Sigmoid colon (tissue), 7 donors: ENCODE results near the gene CSNK1A1. TPM values are rescaled to one million over a fixed set of nuclear protein-coding genes. Genes with fewer than 3 reads are reported as not detected.

Experiments used
- DNase-seq: peaks from one replicate; pipeline ENCODE4 v3.0.0-alpha.2; 2019
- H3K27ac ChIP-seq, 4 donors: fragments of 200-600 bp; sonication (generic); one replicate each; pipeline ENCODE4 v1.5.1; 2016 to 2019; ENCODE audit warnings: mild to moderate bottlenecking in 1 of 4
- H3K27me3 ChIP-seq, 3 donors: fragments of 200-600 bp; sonication (generic); one replicate each; pipeline ENCODE4 v1.5.1; 2019; ENCODE audit warnings: mild to moderate bottlenecking in 1 of 3
- H3K36me3 ChIP-seq, 4 donors: fragments of 200-600 bp; sonication (generic); one replicate each; pipeline ENCODE4 v1.5.1; 2016 to 2019
- H3K4me1 ChIP-seq, 4 donors: fragments of 200-600 bp; sonication (generic); one replicate each; pipeline ENCODE4 v1.5.1; 2017 to 2019
- H3K4me3 ChIP-seq, 4 donors: fragments of 200-600 bp; sonication (generic); one replicate each; pipeline ENCODE4 v1.5.1; 2017 to 2019; ENCODE audit warnings: mild to moderate bottlenecking in 2 of 4, moderate library complexity in 1 of 4
- H3K9me3 ChIP-seq, 4 donors: fragments of 200-600 bp in 3 of 4; sonication (generic) in 3 of 4; one replicate each; pipeline versions ENCODE4 v1.5.1 to v1.6.1; 2013 to 2019
- EP300 ChIP-seq, 4 donors: sonication (generic); formaldehyde crosslinking; IDR thresholded peaks; one replicate each; pipeline ENCODE4 v1.6.1; 2017; ENCODE audit warnings: antibody characterized with exemption in 4 of 4
- POLR2A ChIP-seq, 2 donors: fragments of 450-650 bp; IDR thresholded peaks; one replicate each; pipeline ENCODE4 v1.6.1; 2016; ENCODE audit warnings: antibody characterized with exemption in 2 of 2, mild to moderate bottlenecking in 2 of 2, moderate library complexity in 2 of 2
- POLR2AphosphoS5 ChIP-seq, 4 donors: sonication (generic); formaldehyde crosslinking; IDR thresholded peaks; one replicate each; pipeline ENCODE4 v1.6.1; 2017; ENCODE audit warnings: antibody characterized with exemption in 4 of 4
- WGBS, 2 donors: extraction: QIAGEN DNeasy Blood & Tissue Kit; methylation state at CpG; one replicate each; pipeline ENCODE4 v1.1.7; 2013; 5-methylcytosine and 5-hydroxymethylcytosine counted together
- intact Hi-C: fragments of 100-400 bp; cut with DNase I; formaldehyde crosslinking; loops from one replicate; pipeline ENCODE4 v1.15.1; 2023
- polyA plus RNA-seq, 3 donors: library from polyadenylated mRNA; stranded (reverse); fragments of 200-250 nt; gene quantifications; one replicate each; pipeline ENCODE4 v1.2.3, GENCODE V29; 2013
- total RNA-seq, 4 donors: library from RNA; depleted of rRNA; stranded (reverse); fragments of >200 nt; gene quantifications; one replicate each; pipeline ENCODE4 v1.1.0, GENCODE V29; 2016
- TF ChIP-seq, protein P1 (sequence below), 4 experiments: fragments of 450-650 bp in 3 of 4; fragments of 200-600 bp in 1 of 4; IDR thresholded peaks; one replicate each; pipeline ENCODE4 v1.5.1; 2016 to 2019; ENCODE audit warnings: antibody characterized with exemption in 4 of 4, mild to moderate bottlenecking in 3 of 4, moderate library complexity in 2 of 4
- donor health status: healthy with polysubstance abuse.
- donor health status: Bipolar disorder and iron deficiency.
- donor health status: healthy.

The CSNK1A1 gene
- total and polyA plus RNA-seq, 7 donors = 85.3 to 298 (median 214) TPM

DNA sequence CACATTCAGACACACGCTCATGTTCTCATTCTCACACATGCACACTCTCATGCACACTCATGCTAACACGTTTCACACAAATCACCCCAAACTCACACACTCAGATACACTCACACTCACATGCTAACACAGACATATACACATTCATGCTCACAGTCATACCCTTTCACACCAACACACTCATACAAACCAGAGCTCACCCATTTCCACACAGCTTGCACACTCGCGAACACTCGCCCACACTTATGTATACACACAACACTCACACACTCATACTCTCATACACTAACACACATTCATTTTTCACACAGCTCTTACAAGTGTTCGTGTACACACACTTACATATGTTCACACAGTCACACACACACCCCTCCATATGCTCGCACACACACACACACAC is 108.0 kb downstream of the CSNK1A1 start:
- intact Hi-C loops = loop anchor here (1.0 to 2.0 kb wide), 2 partner anchors 110 to 121 kb away; no protein-coding TSS in a partner anchor
- no peak for TF ChIP-seq POLR2A (IDR thresholded peaks at IDR 0.05)
- no peak for TF ChIP-seq EP300 (IDR thresholded peaks at IDR 0.05)
- TF ChIP-seq POLR2AphosphoS5 (IDR thresholded peaks at IDR 0.05) = no peak
- TF ChIP-seq, protein P1, sequence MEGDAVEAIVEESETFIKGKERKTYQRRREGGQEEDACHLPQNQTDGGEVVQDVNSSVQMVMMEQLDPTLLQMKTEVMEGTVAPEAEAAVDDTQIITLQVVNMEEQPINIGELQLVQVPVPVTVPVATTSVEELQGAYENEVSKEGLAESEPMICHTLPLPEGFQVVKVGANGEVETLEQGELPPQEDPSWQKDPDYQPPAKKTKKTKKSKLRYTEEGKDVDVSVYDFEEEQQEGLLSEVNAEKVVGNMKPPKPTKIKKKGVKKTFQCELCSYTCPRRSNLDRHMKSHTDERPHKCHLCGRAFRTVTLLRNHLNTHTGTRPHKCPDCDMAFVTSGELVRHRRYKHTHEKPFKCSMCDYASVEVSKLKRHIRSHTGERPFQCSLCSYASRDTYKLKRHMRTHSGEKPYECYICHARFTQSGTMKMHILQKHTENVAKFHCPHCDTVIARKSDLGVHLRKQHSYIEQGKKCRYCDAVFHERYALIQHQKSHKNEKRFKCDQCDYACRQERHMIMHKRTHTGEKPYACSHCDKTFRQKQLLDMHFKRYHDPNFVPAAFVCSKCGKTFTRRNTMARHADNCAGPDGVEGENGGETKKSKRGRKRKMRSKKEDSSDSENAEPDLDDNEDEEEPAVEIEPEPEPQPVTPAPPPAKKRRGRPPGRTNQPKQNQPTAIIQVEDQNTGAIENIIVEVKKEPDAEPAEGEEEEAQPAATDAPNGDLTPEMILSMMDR (IDR thresholded peaks at IDR 0.05) = no peak
- 84 to 95% methylated on average over 7 of the region's 7 CpGs for WGBS, 2 donors
- Histone ChIP-seq H3K27ac (peak overlapping the region; percentile 74 to 98 (median 90)), H3K27me3 (no peaks in the 10 kb centered on the region), H3K36me3 (no peaks in the 10 kb centered on the region), H3K4me1 (peaks cover 2 to 62% (median 49%) of the 10 kb centered on the region in 4 donors), H3K4me3 (no peak overlapping the region), H3K9me3 (no peaks in the 10 kb centered on the region)
- DNase-seq = no peak

DNA sequence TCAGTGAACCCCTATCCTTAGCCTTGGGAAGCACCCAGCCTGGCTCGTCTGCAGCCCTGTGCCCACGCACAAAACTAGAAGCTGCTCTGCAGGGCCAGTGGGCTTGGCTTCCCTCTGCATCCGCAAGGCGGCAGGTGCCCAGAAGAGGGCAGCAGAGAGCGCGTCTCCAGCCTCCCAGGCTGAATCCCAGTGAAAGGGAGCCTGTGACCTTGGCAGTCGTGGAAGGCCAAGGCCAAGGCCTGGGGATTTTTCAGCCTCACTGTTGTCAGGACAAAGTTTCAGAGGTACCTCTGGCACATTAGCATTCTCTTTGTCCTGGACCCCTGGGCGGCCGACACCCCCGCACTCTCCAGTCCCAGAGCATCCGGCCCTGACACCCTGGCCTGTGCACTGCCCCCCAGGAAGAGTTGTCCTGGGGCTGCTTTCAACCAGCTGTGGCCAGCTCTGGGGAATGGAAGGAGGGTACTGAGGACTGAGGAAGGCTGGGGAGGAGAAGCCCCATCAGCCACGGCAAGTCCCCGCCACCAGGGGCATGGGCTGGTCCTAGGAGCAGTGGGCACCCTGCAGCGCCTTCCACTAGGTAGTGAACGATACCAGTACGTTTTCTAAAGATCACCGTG is 108.6 kb downstream of the CSNK1A1 start:
- TF ChIP-seq POLR2A (IDR thresholded peaks at IDR 0.05) = no peak
- TF ChIP-seq POLR2AphosphoS5 (IDR thresholded peaks at IDR 0.05) = peak in 3 of 4 donors; percentile 39 to 61 (median 46)
- TF ChIP-seq, protein P1 (IDR thresholded peaks at IDR 0.05) = peak; percentile 90 to 98 (median 95)
- Histone ChIP-seq H3K27me3 (no peaks in the 10 kb centered on the region), H3K4me3 (no peak overlapping the region), H3K27ac (peak overlapping the region; percentile 74 to 98 (median 90)), H3K4me1 (peaks cover 2 to 61% (median 50%) of the 10 kb centered on the region in 4 donors), H3K36me3 (no peaks in the 10 kb centered on the region), H3K9me3 (no peaks in the 10 kb centered on the region)
- WGBS, 2 donors = 44 to 50% methylated on average over 17 of the region's 17 CpGs
- intact Hi-C loops = loop anchor here (1.0 to 2.0 kb wide), 2 partner anchors 110 to 122 kb away; no protein-coding TSS in a partner anchor
- peak; percentile 90 for DNase-seq

Other genes with a start within 250 kb of the CSNK1A1 start
- 10 to 100 TPM in 3 of 4 donors, 1 to 10 TPM in 1; 8.8 to 16.3 (median 12.9) TPM for gene GRPEL2, start 205.9 kb downstream of the CSNK1A1 start, total RNA-seq
- 1 to 10 TPM; 2.5 to 8.7 (median 4.2) TPM for gene GRPEL2, start 205.9 kb downstream of the CSNK1A1 start, polyA plus RNA-seq
- 1 to 10 TPM; 2.5 to 3.9 (median 3.5) TPM for gene PCYOX1L, start 193.4 kb downstream of the CSNK1A1 start, total RNA-seq
- 1 to 10 TPM in 2 of 3 donors, under 1 TPM in 1; 0.69 to 7.4 (median 1.2) TPM for gene PCYOX1L, start 193.4 kb downstream of the CSNK1A1 start, polyA plus RNA-seq
- gene IL17B, start 172.1 kb downstream of the CSNK1A1 start, total RNA-seq = 1 to 10 TPM; 3.0 to 9.6 (median 5.6) TPM
- under 1 TPM in 1 of 3 donors, not detected in 2; 0.82 TPM for gene IL17B, start 172.1 kb downstream of the CSNK1A1 start, polyA plus RNA-seq
- gene ARHGEF37, start 30.1 kb upstream of the CSNK1A1 start, total RNA-seq = 10 to 100 TPM; 23.5 to 51.0 (median 39.8) TPM
- gene ARHGEF37, start 30.1 kb upstream of the CSNK1A1 start, polyA plus RNA-seq = 1 to 10 TPM; 4.8 to 7.2 (median 7.0) TPM
- gene PPARGC1B, start 178.9 kb upstream of the CSNK1A1 start, total RNA-seq = 10 to 100 TPM in 3 of 4 donors, 1 to 10 TPM in 1; 9.9 to 19.1 (median 12.3) TPM
- 10 to 100 TPM in 1 of 3 donors, 1 to 10 TPM in 2; 1.8 to 13.9 (median 5.3) TPM for gene PPARGC1B, start 178.9 kb upstream of the CSNK1A1 start, polyA plus RNA-seq